GM18873 (cell line): ENCODE measurements around the gene COL3A1.
A peak's percentile ranks its signal among the peaks of the same experiment; 100 is the strongest.

Experiments used
- ATAC-seq: cut with Tn5 transposase; IDR thresholded peaks from one replicate; pipeline ENCODE4 v1.9.1; 2021; ENCODE audit warnings: mild to moderate bottlenecking, moderate library complexity, moderate number of reproducible peaks; ENCODE audit not compliant: unreplicated experiment, low FRiP score

Gene COL3A1

DNA sequence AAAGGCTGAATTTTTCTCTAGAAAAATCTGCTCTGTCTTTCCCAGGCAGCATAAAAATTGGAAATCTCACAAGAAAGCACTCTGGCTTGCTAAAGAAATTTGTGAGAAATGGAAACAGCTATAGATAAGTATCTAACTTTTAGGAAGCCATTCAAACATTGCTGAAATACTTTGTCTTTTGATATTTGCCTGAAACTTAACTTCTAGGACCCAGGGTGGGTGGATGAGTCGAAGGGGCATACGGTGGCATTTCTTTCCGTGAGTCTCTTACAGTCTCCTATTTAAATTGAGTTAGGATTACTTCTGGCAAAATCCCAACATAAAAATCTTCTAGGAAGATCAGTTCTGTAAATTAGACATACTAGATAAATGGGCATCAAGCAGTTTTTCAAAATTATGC, 532 bp upstream of the COL3A1 start:
- ATAC-seq = no peak

DNA sequence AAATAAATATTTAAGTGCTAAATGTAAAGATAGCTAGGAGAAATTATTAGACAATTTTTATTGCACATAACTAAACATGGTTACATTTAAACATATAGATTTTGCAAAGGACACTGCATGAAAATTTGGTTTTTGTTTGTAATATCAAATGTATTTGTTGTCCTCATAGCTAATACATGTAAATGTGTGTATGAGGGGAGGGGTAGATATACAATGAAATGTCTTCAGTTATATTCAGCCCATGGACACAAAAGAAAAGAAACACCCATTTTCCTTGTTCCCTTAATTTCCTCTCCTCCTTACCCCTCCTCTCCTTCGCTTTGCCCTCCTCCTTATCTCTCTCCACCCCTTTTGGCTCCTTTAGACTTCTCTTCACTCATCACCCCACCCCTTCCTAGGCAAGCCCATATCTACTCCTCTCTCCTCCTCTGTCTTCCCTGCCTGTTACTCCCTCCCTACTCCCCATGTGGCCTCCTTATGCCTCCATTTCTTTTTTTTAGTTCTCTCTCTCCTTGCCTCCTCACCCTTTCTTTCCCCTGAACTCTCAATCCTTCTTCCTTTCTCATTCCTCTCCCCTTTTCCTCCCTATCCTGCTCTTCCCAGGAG, 1.4 kb downstream of the COL3A1 start:
- ATAC-seq = no peak

DNA sequence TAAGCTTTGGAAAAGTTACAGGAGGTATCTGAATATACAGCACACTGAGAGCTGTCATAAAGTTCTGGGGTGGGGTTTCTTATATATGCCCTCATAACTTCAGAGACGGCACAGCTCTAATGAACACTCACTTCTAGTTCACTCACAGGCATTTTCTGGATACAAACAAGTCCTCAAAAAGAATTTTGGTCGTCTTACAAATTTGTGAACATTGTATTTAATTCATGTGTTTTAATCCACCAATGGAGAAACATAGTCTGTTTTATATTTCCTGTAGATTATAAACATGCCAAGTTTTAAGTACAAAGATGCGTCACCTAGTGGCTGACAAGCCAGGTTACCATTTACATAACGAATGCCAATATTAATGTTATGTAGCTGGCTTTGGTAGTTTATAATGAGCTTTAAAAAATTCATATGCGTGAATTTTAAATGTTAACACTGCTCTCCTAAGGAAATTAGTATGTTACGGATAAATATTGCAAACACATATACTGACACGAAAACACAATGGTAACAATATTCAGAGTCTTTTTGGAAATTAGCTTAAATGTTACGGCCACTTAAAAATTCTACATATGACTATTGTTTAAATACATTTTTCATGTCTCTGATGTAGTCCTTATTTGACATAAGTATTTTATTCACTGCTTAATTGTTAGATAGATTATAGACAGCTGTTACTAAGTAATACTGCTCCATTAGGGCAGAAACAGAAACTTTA, 2.5 kb downstream of the COL3A1 start:
- ATAC-seq = no peak

DNA sequence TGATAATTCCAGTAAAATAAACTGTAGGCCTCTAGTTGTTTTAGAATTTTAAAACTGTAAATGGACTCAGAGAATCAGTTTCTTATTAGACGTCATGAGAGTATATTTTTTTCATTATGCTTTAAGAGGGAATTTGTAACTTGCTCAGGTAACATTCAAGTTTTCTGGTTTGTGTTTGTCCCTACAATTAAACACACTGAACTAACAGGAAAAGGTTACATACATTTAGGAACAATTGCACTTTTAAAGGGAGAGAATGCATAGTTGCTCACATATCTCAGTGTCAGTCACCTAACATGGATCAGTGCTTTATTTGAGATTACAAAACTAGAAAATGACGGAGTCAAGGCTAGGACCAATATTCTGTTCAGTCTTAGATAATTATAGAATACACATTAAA, 3.1 kb downstream of the COL3A1 start:
- ATAC-seq = no peak

DNA sequence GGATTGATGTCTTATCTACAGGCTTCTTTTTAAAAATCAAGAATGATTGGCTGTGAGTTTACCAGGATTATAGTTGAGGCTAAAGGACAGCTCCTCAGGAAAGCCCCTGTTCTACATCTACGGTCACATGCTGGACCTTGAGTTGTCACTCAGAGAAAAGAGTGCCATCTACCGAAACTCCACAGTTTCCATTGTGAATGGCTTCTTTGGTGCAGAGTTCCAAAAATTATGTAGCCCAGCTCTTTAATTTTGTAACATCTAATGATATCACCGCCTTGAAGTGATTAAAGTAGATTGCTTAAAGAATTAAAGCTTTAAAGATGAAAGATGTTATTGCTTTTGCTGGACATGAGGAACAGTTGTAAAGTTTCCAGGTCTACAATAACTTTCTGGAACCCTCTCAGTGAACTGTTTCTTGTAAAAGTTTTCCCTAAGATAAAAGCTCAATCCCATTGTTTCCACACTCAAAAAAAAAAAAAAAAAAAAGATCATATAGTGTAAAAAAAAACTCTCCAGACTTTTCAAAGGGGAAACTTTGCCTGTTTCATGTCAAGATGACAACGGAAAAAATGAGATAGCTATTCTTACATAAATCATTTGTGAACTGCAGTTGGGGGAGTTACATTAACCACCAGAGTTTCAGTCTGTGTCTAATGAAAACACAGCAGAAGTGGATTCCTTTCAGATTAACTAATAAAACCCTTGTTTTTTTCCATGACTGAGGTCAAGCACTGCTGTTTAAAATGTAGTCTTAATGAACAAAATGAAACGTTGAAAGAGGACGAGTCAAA, 4.3 kb downstream of the COL3A1 start:
- peak; percentile 85 for ATAC-seq

DNA sequence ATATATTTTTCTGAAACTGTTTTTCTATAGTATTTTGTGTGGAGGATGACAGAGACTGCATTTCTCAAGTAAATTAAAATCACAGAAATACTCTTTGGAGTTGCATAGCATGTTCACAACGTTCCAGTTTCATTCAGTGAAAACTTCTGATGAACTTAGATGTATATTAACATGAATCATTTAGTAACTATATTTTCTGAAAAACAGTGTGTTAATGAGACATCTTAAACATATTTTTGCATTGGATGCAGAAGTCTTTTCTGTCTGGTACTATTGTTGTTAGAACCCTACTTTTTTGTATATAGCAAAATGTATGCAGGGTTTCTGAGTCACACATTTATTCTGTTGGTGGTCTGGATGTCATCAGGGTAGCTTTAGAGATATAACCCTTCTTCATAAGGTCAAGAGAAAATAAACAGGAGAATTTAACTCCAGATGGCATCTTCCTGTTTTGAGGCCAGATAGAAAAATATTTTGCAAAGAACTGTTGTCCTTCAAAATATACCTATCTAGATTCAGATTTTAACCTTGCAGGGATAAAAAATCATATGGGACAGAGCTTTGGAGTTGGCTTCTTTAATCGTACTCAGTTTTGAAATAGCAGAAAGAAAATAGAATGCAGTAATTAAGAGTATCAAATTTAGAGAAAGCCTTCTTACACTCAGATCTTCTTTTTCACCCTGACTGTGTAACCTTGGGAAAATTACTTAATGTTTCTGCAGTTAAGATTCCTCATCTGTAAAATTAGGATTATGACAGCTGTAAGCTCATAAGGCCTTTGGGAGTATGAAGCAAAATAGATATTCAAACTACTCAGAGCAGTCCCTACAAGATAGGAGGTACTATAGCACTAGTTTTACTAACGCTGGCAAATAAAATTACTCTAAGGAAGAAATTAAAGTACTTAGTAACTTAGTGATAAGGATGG, 5.3 kb downstream of the COL3A1 start:
- peak; percentile 7 for ATAC-seq

DNA sequence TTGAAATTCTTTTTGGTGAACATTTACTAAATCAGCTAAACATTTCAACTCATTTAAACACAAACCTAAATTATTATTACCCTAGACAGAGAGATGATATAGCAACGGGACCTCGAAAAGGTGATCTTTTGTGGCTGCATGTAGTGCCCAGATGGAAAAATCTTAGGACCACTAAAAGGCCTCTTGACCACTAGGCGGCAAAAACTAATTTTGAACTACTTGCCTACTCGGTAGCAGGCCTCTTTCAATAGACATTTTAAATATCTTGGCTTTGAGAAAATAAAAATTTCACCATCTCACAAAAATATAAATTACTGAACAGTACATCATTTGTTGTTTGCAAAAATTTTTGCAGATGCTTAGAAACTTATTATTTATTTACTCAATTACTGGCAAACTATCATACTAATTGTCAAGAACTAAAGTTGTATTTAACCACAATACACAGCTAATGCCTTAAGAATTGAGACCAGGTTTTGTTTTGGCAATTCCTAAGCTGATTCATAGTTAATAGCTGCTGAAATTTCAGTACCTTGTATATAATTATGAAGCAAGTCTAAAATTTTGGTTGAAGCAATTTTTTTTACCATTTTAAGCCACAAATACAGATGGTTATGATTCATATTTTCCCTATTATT, 9.4 kb downstream of the COL3A1 start:
- ATAC-seq = no peak

DNA sequence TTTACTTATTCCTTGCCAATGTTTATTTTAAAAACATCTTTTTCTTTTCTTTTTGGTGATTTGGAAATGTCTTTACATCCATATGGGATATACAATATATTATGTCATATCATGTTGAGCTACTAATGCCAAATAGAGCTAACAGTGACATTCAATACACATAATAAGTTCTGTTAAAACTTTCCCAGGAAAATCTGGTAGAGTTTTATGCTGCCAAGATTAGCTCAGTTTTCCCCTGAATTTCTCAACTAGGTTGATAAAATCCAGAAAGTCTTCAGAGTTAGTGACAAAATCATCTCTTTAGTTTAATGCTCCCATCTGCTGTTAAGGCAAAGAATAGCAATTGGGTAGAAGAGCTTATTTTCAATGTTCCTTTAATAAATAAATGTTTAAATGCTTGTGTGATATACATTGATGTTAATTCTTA, 9.9 kb downstream of the COL3A1 start:
- ATAC-seq = no peak

DNA sequence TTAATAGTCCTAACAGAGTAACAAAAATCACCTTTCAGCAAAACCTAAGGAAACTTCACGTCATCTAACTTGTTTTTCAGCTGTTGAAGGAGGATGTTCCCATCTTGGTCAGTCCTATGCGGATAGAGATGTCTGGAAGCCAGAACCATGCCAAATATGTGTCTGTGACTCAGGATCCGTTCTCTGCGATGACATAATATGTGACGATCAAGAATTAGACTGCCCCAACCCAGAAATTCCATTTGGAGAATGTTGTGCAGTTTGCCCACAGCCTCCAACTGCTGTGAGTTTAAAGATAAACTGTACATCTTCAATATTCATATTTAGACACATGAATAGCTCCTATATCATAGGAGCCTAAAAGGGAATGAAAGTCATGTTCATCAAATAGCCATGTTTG, 10.5 kb downstream of the COL3A1 start:
- no peak for ATAC-seq

DNA sequence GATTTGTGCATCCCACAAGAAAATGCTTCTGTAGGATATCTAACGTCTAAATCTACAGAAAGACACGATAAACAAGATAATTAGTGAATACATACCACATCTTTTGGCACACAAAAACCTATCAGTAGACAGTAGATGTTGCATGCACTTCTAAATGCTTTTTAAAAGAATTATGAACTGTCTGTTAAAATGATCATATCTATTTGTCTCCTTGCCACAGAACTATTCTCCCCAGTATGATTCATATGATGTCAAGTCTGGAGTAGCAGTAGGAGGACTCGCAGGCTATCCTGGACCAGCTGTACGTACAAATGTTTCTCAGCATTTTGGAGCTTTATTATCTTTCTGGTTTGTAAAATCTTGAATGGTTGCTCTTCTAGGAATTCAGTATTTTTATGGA, 12.7 kb downstream of the COL3A1 start:
- no peak for ATAC-seq

DNA sequence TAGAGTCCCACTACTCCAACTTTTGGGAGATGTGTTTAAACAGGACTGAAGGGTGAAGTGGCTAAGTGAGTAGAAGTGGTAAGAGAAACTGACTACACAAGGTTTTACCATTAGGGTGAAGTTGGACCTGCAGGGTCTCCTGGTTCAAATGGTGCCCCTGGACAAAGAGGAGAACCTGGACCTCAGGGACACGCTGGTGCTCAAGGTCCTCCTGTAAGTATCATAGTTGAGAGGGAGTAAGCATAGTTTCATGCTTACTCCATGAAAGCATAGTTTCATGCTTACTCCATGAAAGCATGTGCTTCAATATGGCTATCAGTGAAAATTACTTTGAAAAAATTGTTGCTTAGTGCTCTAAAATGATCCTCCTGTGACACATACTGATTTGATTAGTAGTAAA, 19.1 kb downstream of the COL3A1 start:
- ATAC-seq = no peak

DNA sequence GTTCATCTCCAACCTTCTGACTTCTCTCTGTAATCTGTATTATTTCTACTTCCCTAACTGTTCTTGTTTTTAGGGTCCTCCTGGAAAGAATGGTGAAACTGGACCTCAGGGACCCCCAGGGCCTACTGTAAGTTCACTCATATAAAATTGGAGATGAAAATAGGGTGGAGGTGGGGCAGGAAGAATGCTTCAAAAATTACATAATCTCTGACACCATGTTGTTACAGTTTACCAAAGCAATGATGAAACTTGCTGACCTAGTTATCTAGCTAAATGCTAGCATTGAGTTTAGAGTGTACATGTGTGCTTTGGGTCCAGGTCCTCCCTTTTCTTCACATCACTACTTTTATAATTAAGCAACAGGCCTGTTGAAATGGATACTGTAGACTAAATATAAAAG, 23.1 kb downstream of the COL3A1 start:
- ATAC-seq = no peak

DNA sequence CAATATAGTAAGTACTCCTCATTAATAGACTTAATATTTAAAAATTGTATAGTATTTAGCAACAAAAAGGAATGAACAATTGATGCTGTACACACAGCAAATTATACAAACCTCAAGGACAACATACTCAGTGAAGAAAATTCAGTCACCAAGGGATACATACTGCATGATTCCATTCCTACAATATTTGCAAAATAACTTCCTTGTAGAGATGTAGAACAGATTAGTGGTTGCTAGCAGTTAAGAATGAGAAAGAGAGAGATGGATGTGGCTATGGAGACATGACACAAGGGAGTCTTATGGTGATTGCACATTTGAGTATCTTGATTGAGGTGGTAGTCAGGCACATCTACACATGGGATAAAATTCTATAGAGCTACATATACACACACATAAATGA, 26.0 kb downstream of the COL3A1 start:
- ATAC-seq = no peak

DNA sequence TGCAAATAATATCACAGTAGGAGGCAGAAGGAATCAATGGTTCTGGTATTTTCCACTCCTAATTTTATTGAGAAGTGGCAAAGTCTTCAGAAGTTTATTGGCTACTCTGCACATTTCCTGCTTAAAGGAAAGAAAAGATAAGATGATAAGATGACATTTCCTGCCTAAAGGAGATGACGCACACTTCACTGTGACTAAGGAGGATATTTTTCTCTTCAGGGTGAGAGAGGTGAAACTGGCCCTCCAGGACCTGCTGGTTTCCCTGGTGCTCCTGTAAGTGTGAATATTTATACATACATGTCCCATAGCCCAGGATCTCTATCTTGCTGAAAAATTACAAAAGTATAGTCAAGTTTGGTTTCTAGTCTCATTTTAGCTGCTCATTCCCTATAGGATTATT, 27.9 kb downstream of the COL3A1 start:
- no peak for ATAC-seq

DNA sequence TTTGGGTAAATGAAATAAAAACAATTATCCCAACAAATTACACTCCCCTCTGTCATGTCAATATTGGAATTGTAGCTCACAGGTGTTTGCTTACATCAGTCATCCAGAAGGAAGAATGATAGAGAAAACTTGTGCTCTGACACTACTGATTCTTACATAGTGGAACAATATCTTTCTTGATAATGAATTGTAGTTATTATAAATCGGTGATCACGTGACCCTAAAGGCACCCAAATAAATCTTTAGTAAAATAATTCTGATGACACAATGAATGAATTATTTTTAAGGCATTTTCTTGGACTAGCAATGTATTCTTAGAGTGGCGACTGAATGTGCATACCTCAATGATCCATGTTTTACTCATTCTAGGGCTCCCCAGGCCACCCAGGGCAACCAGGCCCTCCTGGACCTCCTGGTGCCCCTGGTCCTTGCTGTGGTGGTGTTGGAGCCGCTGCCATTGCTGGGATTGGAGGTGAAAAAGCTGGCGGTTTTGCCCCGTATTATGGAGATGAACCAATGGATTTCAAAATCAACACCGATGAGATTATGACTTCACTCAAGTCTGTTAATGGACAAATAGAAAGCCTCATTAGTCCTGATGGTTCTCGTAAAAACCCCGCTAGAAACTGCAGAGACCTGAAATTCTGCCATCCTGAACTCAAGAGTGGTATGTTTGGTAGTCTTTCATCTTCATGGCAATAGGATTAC, 34.5 kb downstream of the COL3A1 start:
- ATAC-seq = no peak

DNA sequence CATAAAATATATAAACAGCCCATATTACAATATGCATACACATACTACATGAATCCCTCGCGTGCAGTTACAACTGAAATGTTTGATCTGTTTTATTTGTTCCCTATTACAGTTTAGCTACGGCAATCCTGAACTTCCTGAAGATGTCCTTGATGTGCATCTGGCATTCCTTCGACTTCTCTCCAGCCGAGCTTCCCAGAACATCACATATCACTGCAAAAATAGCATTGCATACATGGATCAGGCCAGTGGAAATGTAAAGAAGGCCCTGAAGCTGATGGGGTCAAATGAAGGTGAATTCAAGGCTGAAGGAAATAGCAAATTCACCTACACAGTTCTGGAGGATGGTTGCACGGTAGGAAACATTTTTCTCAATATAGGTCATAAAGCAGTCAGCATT, 36.4 kb downstream of the COL3A1 start:
- no peak for ATAC-seq

DNA sequence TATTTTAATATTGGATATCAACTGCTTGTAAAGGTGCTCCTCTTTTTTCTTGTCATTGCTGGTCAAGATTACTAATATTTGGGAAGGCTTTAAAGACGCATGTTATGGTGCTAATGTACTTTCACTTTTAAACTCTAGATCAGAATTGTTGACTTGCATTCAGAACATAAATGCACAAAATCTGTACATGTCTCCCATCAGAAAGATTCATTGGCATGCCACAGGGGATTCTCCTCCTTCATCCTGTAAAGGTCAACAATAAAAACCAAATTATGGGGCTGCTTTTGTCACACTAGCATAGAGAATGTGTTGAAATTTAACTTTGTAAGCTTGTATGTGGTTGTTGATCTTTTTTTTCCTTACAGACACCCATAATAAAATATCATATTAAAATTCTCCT, 38.2 kb downstream of the COL3A1 start:
- ATAC-seq = no peak

DNA sequence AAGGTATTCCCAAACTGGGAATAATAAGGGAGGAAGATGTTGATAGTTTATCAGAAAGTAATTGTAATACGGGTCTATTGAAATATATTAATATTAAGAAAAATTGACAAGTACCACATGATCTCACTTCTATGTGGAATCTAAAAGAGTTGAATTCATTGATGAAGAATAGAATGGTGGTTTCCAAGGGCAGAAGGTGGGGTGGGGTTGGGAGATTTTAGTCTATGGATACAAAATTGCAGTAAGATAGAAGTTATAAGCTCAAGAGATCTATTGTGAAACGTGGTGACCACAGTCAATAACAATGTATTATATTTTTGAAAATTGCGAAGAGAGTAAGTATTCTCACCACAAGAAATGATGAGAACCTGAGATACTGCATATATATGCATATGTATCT, 38.9 kb downstream of the COL3A1 start:
- ATAC-seq = no peak

DNA sequence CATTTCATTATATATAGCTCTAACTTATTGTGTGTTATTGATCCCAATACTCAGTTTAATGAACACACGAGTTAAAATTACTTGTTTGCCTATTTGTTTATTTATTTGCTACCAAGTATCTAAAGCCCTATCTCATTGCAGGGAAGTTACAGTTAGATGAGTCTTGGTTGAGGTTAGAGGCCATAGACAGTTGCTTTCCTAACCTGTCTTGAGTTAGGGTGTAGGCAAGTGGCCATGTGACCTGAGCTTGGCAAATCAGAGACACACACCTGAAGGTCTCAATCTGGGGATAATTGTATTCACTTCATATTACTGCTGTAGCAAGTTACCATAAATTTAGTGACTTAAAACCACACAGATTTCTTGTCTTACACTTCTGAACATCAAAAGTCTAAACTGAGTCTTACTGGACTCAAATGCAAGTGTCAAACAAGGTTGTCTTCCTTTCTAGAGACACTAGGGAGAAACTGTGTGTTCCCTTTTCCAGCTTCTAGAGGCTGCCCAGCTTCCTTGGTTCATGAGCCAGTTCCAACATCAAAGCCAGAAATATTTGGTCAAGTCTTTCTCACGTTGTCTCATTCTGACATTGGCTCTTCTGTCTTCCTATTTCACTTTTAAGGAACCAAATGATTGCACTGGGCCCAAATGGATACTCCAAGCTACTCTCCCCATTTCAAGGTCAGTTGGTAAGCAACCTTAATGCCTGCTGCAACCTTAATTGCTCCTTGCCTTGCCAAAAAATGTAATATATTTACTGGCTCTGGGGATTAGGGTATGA, 39.7 kb downstream of the COL3A1 start:
- no peak for ATAC-seq
